H1 (cell line): Measurements from ENCODE around the gene GRM7. TPM values are rescaled to one million over a fixed set of nuclear protein-coding genes. Genes with fewer than 3 reads are reported as not detected.

ENCODE experiments used
- CTCF ChIA-PET: fragments of 300-600 bp; sonication (Branson Sonifier 250); formaldehyde crosslinking; loops from one replicate; lab custom pipeline; 2021; ENCODE audit not compliant: partially characterized antibody; lab: Charles Lee
- POLR2A ChIA-PET: fragments of 300-600 bp; sonication (Branson Sonifier 250); formaldehyde crosslinking; loops from one replicate; lab custom pipeline; 2021; ENCODE audit warnings: inconsistent platforms; ENCODE audit not compliant: partially characterized antibody; lab: Charles Lee
- DNase-seq, 2 experiments: peaks; one replicate each; pipeline versions ENCODE4 v3.0.0 to v3.0.0-alpha.2; 2010 to 2022; ENCODE audit warnings: low spot score in 2 of 2, low read depth in 1 of 2, mixed read lengths in 1 of 2
- FAIRE-seq: peaks from 2 replicates; lab custom pipeline; 2011; peaks lifted over from hg19 to GRCh38; lab: Jason Lieb, UNC
- H2AFZ ChIP-seq: 2 replicates; pipeline ENCODE4 v1.8.1; 2012; ENCODE audit warnings: low read length, inconsistent platforms
- H2AK5ac ChIP-seq: 2 replicates; pipeline ENCODE4 v1.6.1; 2013; ENCODE audit warnings: low read depth, low read length
- H2BK120ac ChIP-seq: replicated peaks from 2 replicates; pipeline ENCODE3; 2013; ENCODE audit warnings: low read depth, low read length, inconsistent platforms
- H2BK12ac ChIP-seq: 2 replicates; pipeline ENCODE4 v1.6.1; 2013; ENCODE audit warnings: low read depth, low read length
- H2BK15ac ChIP-seq: 2 replicates; pipeline ENCODE4 v1.6.1; 2013; ENCODE audit warnings: low read length
- H2BK20ac ChIP-seq: 2 replicates; pipeline ENCODE4 v1.6.1; 2013; ENCODE audit warnings: low read length
- H2BK5ac ChIP-seq: 2 replicates; pipeline ENCODE4 v1.6.1; 2013; ENCODE audit warnings: low read depth, low read length
- H3K14ac ChIP-seq: 2 replicates; pipeline ENCODE4 v1.6.1; 2013; ENCODE audit warnings: inconsistent platforms; ENCODE audit not compliant: insufficient read length
- H3K18ac ChIP-seq: 2 replicates; pipeline ENCODE4 v1.6.1; 2013; ENCODE audit warnings: low read length; ENCODE audit errors: extremely low read depth
- H3K23ac ChIP-seq: 2 replicates; pipeline ENCODE4 v1.6.1; 2013; ENCODE audit warnings: inconsistent platforms; ENCODE audit not compliant: insufficient read length
- H3K23me2 ChIP-seq: 2 replicates; pipeline ENCODE4 v1.6.1; 2013; ENCODE audit warnings: low read depth, low read length
- H3K27ac ChIP-seq: 2 replicates; pipeline ENCODE4 v1.6.1; 2011; ENCODE audit warnings: low read depth, low read length, inconsistent platforms
- H3K27me3 ChIP-seq, 4 experiments: replicated peaks in 1 of 4; 1 replicate in 1 of 4; 2 replicates in 3 of 4; pipeline versions ENCODE4 v1.6.1 to v1.8.1; 2011 to 2013; ENCODE audit warnings: low read length in 3 of 4, mild to moderate bottlenecking in 3 of 4, inconsistent platforms in 2 of 4, mixed read lengths in 2 of 4, moderate library complexity in 1 of 4; ENCODE audit not compliant: control insufficient read depth in 3 of 4, insufficient read depth in 3 of 4; ENCODE audit errors: extremely low read depth in 1 of 4
- H3K36me3 ChIP-seq, 4 experiments: 2 replicates each; pipeline versions ENCODE4 v1.6.1 to v1.8.1; 2011 to 2013; ENCODE audit warnings: mild to moderate bottlenecking in 4 of 4, low read length in 3 of 4, moderate library complexity in 2 of 4, control low read depth in 1 of 4, inconsistent platforms in 1 of 4; ENCODE audit not compliant: insufficient read depth in 4 of 4, control insufficient read depth in 2 of 4
- H3K4ac ChIP-seq: replicated peaks from 2 replicates; pipeline ENCODE3; 2013; ENCODE audit warnings: low read length, low read depth, mixed read lengths, inconsistent platforms; ENCODE audit not compliant: insufficient read length
- H3K4me1 ChIP-seq, 4 experiments: replicated peaks in 1 of 4; 1 replicate in 1 of 4; 2 replicates in 3 of 4; pipeline versions ENCODE4 v1.6.1 to v1.8.1; 2011 to 2013; ENCODE audit warnings: low read length in 3 of 4, inconsistent platforms in 2 of 4, mixed read lengths in 1 of 4; ENCODE audit not compliant: insufficient read depth in 4 of 4, control insufficient read depth in 3 of 4
- H3K4me2 ChIP-seq, 2 experiments: 2 replicates each; pipeline versions ENCODE4 v1.6.1 to v1.8.1; 2011 to 2013; ENCODE audit warnings: low read depth in 2 of 2, low read length in 2 of 2, control low read depth in 1 of 2, inconsistent platforms in 1 of 2, mild to moderate bottlenecking in 1 of 2; ENCODE audit not compliant: insufficient read depth in 1 of 2
- H3K4me3 ChIP-seq, 4 experiments: fragments of 200-600, 300-600 bp in 1 of 4; sonication (generic), shearing (Covaris generic), sonication (Bioruptor Twin) in 1 of 4; 2 replicates each; pipeline versions ENCODE4 v1.5.1 to v1.8.1; 2011 to 2016; ENCODE audit warnings: low read length in 4 of 4, low read depth in 3 of 4, control low read depth in 2 of 4, inconsistent platforms in 2 of 4, mild to moderate bottlenecking in 2 of 4, mixed read lengths in 1 of 4, moderate library complexity in 1 of 4; ENCODE audit not compliant: insufficient read depth in 2 of 4; ENCODE audit errors: extremely low read depth in 1 of 4
- H3K56ac ChIP-seq: replicated peaks from 2 replicates; pipeline ENCODE3; 2013; ENCODE audit warnings: low read depth, mild to moderate bottlenecking, mixed read lengths, low read length, inconsistent platforms; ENCODE audit not compliant: insufficient read length
- H3K79me1 ChIP-seq: 2 replicates; pipeline ENCODE4 v1.6.1; 2013; ENCODE audit warnings: low read depth, low read length, control low read depth
- H3K79me2 ChIP-seq, 2 experiments: 2 replicates each; pipeline versions ENCODE4 v1.6.1 to v1.8.1; 2012 to 2013; ENCODE audit warnings: low read length in 2 of 2, mild to moderate bottlenecking in 2 of 2, inconsistent platforms in 1 of 2; ENCODE audit not compliant: insufficient read depth in 2 of 2, control insufficient read depth in 1 of 2
- H3K9ac ChIP-seq, 4 experiments: replicated peaks in 1 of 4; 1 replicate in 1 of 4; 2 replicates in 3 of 4; pipeline versions ENCODE4 v1.6.1 to v1.8.1; 2011 to 2013; ENCODE audit warnings: low read depth in 3 of 4, low read length in 3 of 4, control low read depth in 2 of 4, mild to moderate bottlenecking in 2 of 4, moderate library complexity in 2 of 4, inconsistent platforms in 1 of 4; ENCODE audit errors: extremely low read depth in 1 of 4
- H3K9me3 ChIP-seq, 2 experiments: 2 replicates each; pipeline versions ENCODE4 v1.6.1 to v1.8.1; 2012 to 2013; ENCODE audit warnings: mild to moderate bottlenecking in 2 of 2, moderate library complexity in 2 of 2, control low read depth in 1 of 2, inconsistent platforms in 1 of 2, low read depth in 1 of 2, low read length in 1 of 2, mixed read lengths in 1 of 2; ENCODE audit not compliant: insufficient read depth in 2 of 2
- H4K20me1 ChIP-seq, 2 experiments: replicated peaks in 1 of 2; 2 replicates each; pipeline versions ENCODE3 to v1.8.1; 2011 to 2013; ENCODE audit warnings: inconsistent platforms in 2 of 2, low read length in 2 of 2, mild to moderate bottlenecking in 1 of 2; ENCODE audit not compliant: insufficient read depth in 2 of 2, control insufficient read depth in 1 of 2
- H4K5ac ChIP-seq: 2 replicates; pipeline ENCODE4 v1.6.1; 2013; ENCODE audit warnings: low read length, low read depth, mixed read lengths, inconsistent platforms; ENCODE audit not compliant: insufficient read length
- H4K8ac ChIP-seq: 2 replicates; pipeline ENCODE4 v1.8.0; 2013; ENCODE audit warnings: mild to moderate bottlenecking, moderate library complexity, low read length, inconsistent platforms; ENCODE audit not compliant: insufficient read depth; ENCODE audit errors: extremely low read depth
- H4K91ac ChIP-seq: replicated peaks from 2 replicates; pipeline ENCODE3; 2013; ENCODE audit warnings: low read length, mixed read lengths, inconsistent platforms; ENCODE audit not compliant: insufficient read length
- BRCA1 ChIP-seq: IDR thresholded peaks from 2 replicates; pipeline ENCODE4 v1.6.1; 2012; ENCODE audit warnings: low read depth, low read length, improper control_type of control experiment
- EP300 ChIP-seq, 2 experiments: IDR thresholded peaks; 1 replicate in 1 of 2; 2 replicates in 1 of 2; pipeline ENCODE4 v1.6.1; 2011 to 2012; ENCODE audit warnings: low read depth in 2 of 2, low read length in 2 of 2, mild to moderate bottlenecking in 2 of 2, borderline replicate concordance in 1 of 2, inconsistent platforms in 1 of 2, moderate library complexity in 1 of 2
- MAFK ChIP-seq: IDR thresholded peaks from 2 replicates; pipeline ENCODE4 v1.6.1; 2012; ENCODE audit warnings: low read depth, mild to moderate bottlenecking, improper control_type of control experiment, low read length
- POLR2A ChIP-seq, 2 experiments: IDR thresholded peaks; 1 replicate in 1 of 2; 2 replicates in 1 of 2; pipeline ENCODE4 v1.6.1; 2011; ENCODE audit warnings: low read depth in 2 of 2, low read length in 2 of 2, mild to moderate bottlenecking in 2 of 2; ENCODE audit errors: control extremely low read depth in 1 of 2
- SAP30 ChIP-seq: fragments of 300-600 bp; sonication (generic); IDR thresholded peaks from 2 replicates; pipeline ENCODE4 v1.7.1; 2012; ENCODE audit warnings: low read length, moderate library complexity, mild to moderate bottlenecking, inconsistent platforms; ENCODE audit not compliant: insufficient read depth, insufficient replicate concordance
- SP4 ChIP-seq: IDR thresholded peaks from 2 replicates; pipeline ENCODE4 v1.6.1; 2012; ENCODE audit warnings: low read length, inconsistent platforms
- TCF12 ChIP-seq: IDR thresholded peaks from 2 replicates; pipeline ENCODE4 v1.6.1; 2011; ENCODE audit warnings: low read depth, mild to moderate bottlenecking, low read length
- ZNF274 ChIP-seq: IDR thresholded peaks from 2 replicates; pipeline ENCODE4 v1.7.0; 2012; ENCODE audit warnings: low read length, borderline replicate concordance; ENCODE audit errors: extremely low read depth
- WGBS, 2 experiments: shearing (Covaris generic) in 1 of 2; methylation state at CpG; one replicate each; pipeline versions ENCODE4 v1.1.6 to v1.1.7; 2013 to 2015; ENCODE audit warnings: low lambda C conversion rate in 2 of 2, mixed read lengths in 2 of 2, inconsistent platforms in 1 of 2, low coverage in 1 of 2, missing lambda C conversion rate in 1 of 2; ENCODE audit not compliant: insufficient replicate concordance in 2 of 2, insufficient coverage in 1 of 2, insufficient read length in 1 of 2; ENCODE audit errors: extremely low coverage in 1 of 2, missing lambda C conversion rate in 1 of 2; 5-methylcytosine and 5-hydroxymethylcytosine counted together
- polyA plus RNA-seq, 7 experiments: library from polyadenylated mRNA; depleted of rRNA in 3 of 7; stranded (reverse) in 5 of 7; unstranded in 2 of 7; fragments of >200 nt in 5 of 7; fragments of 200-250 nt in 2 of 7; gene quantifications; 1 replicate in 5 of 7; 2 replicates in 1 of 7; 4 replicates in 1 of 7; pipeline versions ENCODE4 v1.2.1 to v1.2.3, GENCODE V29; 2011 to 2013; ENCODE audit warnings: missing spikeins in 2 of 7, mixed read lengths in 2 of 7
- total RNA-seq: library from RNA; stranded (reverse); fragmentation: NEBNext Ultra II Directional; extraction: Animal tissue kit (Norgen Biotek cat#: 25700); gene quantifications from 2 replicates; pipeline ENCODE4 v1.2.1, GENCODE V29; 2021

Gene GRM7
- total and polyA plus RNA-seq, 2 of the 8 experiments (the other 6 are each of a cell fraction or from before 2014, with no cell fraction given): 0.17 to 0.24 TPM

DNA sequence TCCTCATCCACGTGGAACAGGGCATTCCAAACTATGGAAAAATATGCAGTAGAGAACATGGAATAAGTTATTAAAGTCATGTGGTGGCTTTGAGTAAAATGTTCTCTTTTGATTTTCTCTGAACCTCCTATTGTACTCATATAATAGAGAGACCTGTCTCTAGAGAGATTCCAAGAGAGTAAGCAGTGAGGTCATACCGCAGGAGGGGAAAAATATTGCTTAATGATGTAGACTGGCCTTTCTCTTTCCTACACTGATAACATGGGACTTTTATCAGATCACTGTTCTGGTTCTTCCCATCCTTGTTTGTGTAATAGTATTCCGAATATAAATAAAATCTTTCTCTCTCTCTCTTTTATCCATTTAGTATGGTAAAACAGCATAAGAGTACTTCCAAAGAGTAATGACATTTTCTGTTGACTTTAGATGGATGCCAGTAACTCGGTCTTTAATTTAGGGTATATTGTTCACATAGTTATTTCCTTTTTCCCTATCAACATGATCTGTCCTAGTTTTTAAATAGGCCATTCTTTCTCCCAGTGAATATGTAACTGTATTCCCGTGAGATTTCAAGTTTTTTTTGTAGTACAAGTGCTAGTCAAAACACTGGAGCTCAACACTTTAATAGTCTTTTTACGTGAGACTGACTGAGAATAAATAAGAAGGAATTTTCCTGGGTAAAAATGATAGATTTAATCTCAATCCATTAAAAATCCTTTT is 826.7 kb downstream of the GRM7 start:
- Histone ChIP-seq H3K9me3 (peaks cover 5 to 6% of the 10 kb centered on the region in 2 experiments; a peak in 1 of 4 replicates), H2BK20ac (no peak overlapping the region), H2BK12ac (no peak overlapping the region), H3K18ac (no peak overlapping the region), H3K27me3 (no peaks in the 10 kb centered on the region), H2BK5ac (no peak overlapping the region), H4K20me1 (no peaks in the 10 kb centered on the region), H3K14ac (no peak overlapping the region), H3K36me3 (0 out of 8 replicates have a peak, but pooled peaks cover 0 to 2% (median 0%) of the 10 kb centered on the region in 4 experiments), H3K56ac (no peak overlapping the region), H4K91ac (no peak overlapping the region), H3K79me1 (no peaks in the 10 kb centered on the region), H3K79me2 (no peaks in the 10 kb centered on the region), H2AFZ (no peak overlapping the region), H3K4me3 (no peak overlapping the region), H2AK5ac (no peak overlapping the region), H2BK15ac (no peak overlapping the region), H3K23me2 (no peaks in the 10 kb centered on the region), H3K4me1 (peaks cover 0 to 12% (median 1%) of the 10 kb centered on the region in 4 experiments; a peak in 2 of 7 replicates), H3K27ac (no peak overlapping the region), H4K8ac (no peak overlapping the region), H4K5ac (no peak overlapping the region), H3K4me2 (no peak overlapping the region), H3K4ac (no peak overlapping the region), H3K9ac (no peak overlapping the region), H2BK120ac (no peak overlapping the region), H3K23ac (no peak overlapping the region)
- ChIA-PET CTCF (interaction anchor here (0.6 kb wide), 1 partner anchor 114 kb away, joined by 4 read pairs; no protein-coding TSS in a partner anchor), POLR2A (no interaction called here)
- FAIRE-seq: no peak
- DNase-seq: no peak
- 91% methylated on average over 6 of the region's 6 CpGs; no CpG with 5 or more reads in 1 of the 2 experiments for WGBS, 2 experiments
- no peak for TF ChIP-seq MAFK
- TF ChIP-seq ZNF274: no peak
- TF ChIP-seq BRCA1: no peak
- TF ChIP-seq EP300 (IDR thresholded peaks at IDR 0.05; ENCODE audit: borderline replicate concordance in 1 of 2, low read depth in 2 of 2, low read length in 2 of 2): no peak
- no peak for TF ChIP-seq SP4
- no peak for TF ChIP-seq POLR2A (IDR thresholded peaks at IDR 0.05; ENCODE audit: control extremely low read depth in 1 of 2, low read depth in 2 of 2, low read length in 2 of 2)
- no peak for TF ChIP-seq SAP30
- no peak for TF ChIP-seq TCF12
